ENCODE measurements around the gene LFNG.

DNA sequence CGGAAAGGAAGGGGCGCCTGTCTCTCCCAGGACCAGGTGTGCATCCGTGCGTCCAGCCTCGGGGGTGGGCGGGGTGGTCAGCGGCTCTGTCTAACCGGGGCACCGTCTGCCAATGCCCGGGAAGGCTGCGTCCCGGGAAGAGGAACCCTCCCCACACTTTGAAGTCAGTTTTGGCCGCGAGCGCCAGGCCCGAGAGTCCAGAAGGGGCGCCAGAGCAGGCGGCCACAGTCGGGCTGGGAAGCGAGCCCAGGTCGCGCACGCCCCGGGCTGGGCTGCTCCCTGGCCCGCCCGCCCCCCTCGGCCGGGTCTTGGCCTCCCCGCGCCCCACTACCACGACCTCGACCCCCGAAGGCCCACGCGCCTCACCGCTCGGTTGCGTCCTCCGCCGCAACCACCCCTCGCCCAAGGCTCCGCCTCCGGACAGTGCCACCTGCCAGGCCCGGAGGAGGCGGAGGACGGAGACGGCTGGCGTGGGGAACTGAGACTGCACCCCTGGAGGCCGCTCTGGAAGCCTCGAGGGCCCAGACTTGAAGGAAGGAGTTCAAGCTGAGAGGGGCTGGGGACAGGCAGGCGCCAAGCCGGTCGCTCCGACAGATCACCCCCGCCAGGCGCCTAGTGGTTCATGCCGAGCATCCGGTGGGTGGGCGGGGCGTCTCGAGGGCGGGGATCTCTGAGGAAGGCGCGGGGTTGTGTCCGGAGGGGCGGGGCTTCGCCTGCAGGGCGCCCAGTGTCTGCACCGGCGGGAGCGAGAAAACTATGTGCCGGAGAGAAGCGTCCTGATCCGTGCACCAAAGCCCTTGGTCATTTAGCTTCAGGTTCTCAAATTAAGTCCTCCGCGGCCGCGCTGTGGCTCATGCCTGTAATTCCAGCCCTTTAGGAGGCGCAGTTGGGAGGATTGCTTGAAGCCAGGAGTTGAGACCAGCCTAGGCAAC, 35.8 kb downstream of the LFNG start, which contains the start of gene BRAT1:
- TF ChIP-seq POLR2A (IDR thresholded peaks at IDR 0.05): peak in 1 of 2 donors; percentile 49
- TF ChIP-seq, protein P1, sequence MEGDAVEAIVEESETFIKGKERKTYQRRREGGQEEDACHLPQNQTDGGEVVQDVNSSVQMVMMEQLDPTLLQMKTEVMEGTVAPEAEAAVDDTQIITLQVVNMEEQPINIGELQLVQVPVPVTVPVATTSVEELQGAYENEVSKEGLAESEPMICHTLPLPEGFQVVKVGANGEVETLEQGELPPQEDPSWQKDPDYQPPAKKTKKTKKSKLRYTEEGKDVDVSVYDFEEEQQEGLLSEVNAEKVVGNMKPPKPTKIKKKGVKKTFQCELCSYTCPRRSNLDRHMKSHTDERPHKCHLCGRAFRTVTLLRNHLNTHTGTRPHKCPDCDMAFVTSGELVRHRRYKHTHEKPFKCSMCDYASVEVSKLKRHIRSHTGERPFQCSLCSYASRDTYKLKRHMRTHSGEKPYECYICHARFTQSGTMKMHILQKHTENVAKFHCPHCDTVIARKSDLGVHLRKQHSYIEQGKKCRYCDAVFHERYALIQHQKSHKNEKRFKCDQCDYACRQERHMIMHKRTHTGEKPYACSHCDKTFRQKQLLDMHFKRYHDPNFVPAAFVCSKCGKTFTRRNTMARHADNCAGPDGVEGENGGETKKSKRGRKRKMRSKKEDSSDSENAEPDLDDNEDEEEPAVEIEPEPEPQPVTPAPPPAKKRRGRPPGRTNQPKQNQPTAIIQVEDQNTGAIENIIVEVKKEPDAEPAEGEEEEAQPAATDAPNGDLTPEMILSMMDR (IDR thresholded peaks at IDR 0.05): peak in 1 of 3 experiments; percentile 18

All from vagina (tissue), 2 donors.